GM12878 (cell line): ENCODE data around the gene AK4. TPM values are rescaled to one million over a fixed set of nuclear protein-coding genes. Genes with fewer than 3 reads are reported as not detected.

Experiments
- ATAC-seq: fragments of 200-7000 bp; cut with Tn5 transposase; 3 replicates; pipeline ENCODE4 v1.9.1; 2020; ENCODE audit warnings: mild to moderate bottlenecking, moderate library complexity
- BruUV-seq: library from RNA; stranded (reverse); fragments of 400-500 nt; replicated peaks from 2 replicates; lab custom pipeline; 2021; lab: Mats Ljungman, UMichigan
- CTCF ChIA-PET: fragments of 300-600 bp; sonication (Branson Sonifier 250); formaldehyde crosslinking; extraction: SDS; loops from one replicate; lab custom pipeline; 2021; ENCODE audit warnings: inconsistent platforms; lab: Yijun Ruan, JAX
- POLR2A ChIA-PET: fragments of 350-600 bp; formaldehyde crosslinking; extraction: SDS; loops from one replicate; lab custom pipeline; 2021; ENCODE audit warnings: inconsistent platforms; lab: Charles Lee
- RAD21 ChIA-PET: fragments of 300-600 bp; sonication (Branson Sonifier 250); formaldehyde crosslinking; loops from one replicate; lab custom pipeline; 2023; ENCODE audit warnings: antibody characterized with exemption; ENCODE audit not compliant: unreplicated experiment; lab: Charles Lee
- SMC1A ChIA-PET: fragments of 300-600 bp; sonication (Branson Sonifier 250); formaldehyde crosslinking; loops from one replicate; lab custom pipeline; 2023; ENCODE audit not compliant: unreplicated experiment, uncharacterized antibody; lab: Charles Lee
- DNase-seq: peaks from one replicate; pipeline ENCODE4 v3.0.0-alpha.2; 2011; ENCODE audit warnings: low read depth, low spot score
- FAIRE-seq: peaks from 3 replicates; lab custom pipeline; 2011; peaks lifted over from hg19 to GRCh38; lab: Jason Lieb, UNC
- H2AFZ ChIP-seq: 2 replicates; pipeline ENCODE4 v1.6.0; 2011; ENCODE audit warnings: low read depth, low read length, control low read depth; ENCODE audit not compliant: control insufficient read depth
- H3K27ac ChIP-seq: 2 replicates; pipeline ENCODE4 v1.5.1; 2011; ENCODE audit warnings: control low read depth; ENCODE audit not compliant: control insufficient read depth, insufficient read depth
- H3K27me3 ChIP-seq, 2 experiments: replicated peaks in 1 of 2; 2 replicates each; pipeline versions ENCODE4 v1.6.0 to v1.6.1; 2011; ENCODE audit warnings: low read length in 1 of 2; ENCODE audit not compliant: control insufficient read depth in 2 of 2, insufficient read depth in 2 of 2
- H3K36me3 ChIP-seq, 2 experiments: 2 replicates each; pipeline ENCODE4 v1.5.1; 2011; ENCODE audit warnings: low read length in 1 of 2; ENCODE audit not compliant: control insufficient read depth in 2 of 2, insufficient read depth in 2 of 2
- H3K4me1 ChIP-seq: 2 replicates; pipeline ENCODE4 v1.6.1; 2011; ENCODE audit warnings: mild to moderate bottlenecking, low read length, moderate library complexity, mixed read lengths; ENCODE audit not compliant: control insufficient read depth, insufficient read depth
- H3K4me2 ChIP-seq: 2 replicates; pipeline ENCODE4 v1.6.0; 2011; ENCODE audit warnings: control low read depth; ENCODE audit not compliant: control insufficient read depth, insufficient read depth
- H3K4me3 ChIP-seq: fragments of 200-600 bp; sonication (generic); 2 replicates; pipeline ENCODE4 v1.5.1; 2016
- H3K79me2 ChIP-seq: 2 replicates; pipeline ENCODE4 v1.6.0; 2011; ENCODE audit warnings: low read length; ENCODE audit not compliant: control insufficient read depth, insufficient read depth
- H3K9ac ChIP-seq: 2 replicates; pipeline ENCODE4 v1.8.0; 2011; ENCODE audit warnings: low read length, control low read depth, mixed read lengths; ENCODE audit not compliant: control insufficient read depth, insufficient read depth
- H3K9me3 ChIP-seq: replicated peaks from 3 replicates; pipeline ENCODE4 v1.5.1; 2011; ENCODE audit warnings: mild to moderate bottlenecking, low read length; ENCODE audit not compliant: control insufficient read depth, insufficient read depth
- H4K20me1 ChIP-seq: 2 replicates; pipeline ENCODE4 v1.6.0; 2011; ENCODE audit not compliant: control insufficient read depth, insufficient read depth
- BCL11A ChIP-seq: IDR thresholded peaks from 2 replicates; pipeline ENCODE4 v1.6.1; 2011; ENCODE audit warnings: low read depth, low read length
- CBFB ChIP-seq: IDR thresholded peaks from 2 replicates; pipeline ENCODE4 v1.6.1; 2016; ENCODE audit warnings: antibody characterized with exemption, low read depth
- CEBPB ChIP-seq, 2 experiments: fragments of 150-350 bp in 1 of 2; IDR thresholded peaks; 2 replicates each; pipeline ENCODE4 v1.6.1; 2012 to 2014; ENCODE audit warnings: low read depth in 2 of 2, low read length in 2 of 2, borderline replicate concordance in 1 of 2, inconsistent platforms in 1 of 2
- DPF2 ChIP-seq: fragments of 450-650 bp; IDR thresholded peaks from 2 replicates; pipeline ENCODE4 v1.6.1; 2017; ENCODE audit warnings: mild to moderate bottlenecking
- GABPA ChIP-seq: IDR thresholded peaks from 2 replicates; pipeline ENCODE4 v1.6.1; 2014; ENCODE audit warnings: antibody characterized with exemption, low read depth, mild to moderate bottlenecking, inconsistent platforms
- NR2C2 ChIP-seq: IDR thresholded peaks from 2 replicates; pipeline ENCODE4 v1.6.1; 2011; ENCODE audit warnings: borderline replicate concordance, low read depth; ENCODE audit not compliant: control insufficient read depth, insufficient read length
- PRDM15 ChIP-seq: fragments of 450-650 bp; formaldehyde crosslinking; IDR thresholded peaks from 2 replicates; pipeline ENCODE4 v1.4.0; 2020; ENCODE audit warnings: mild to moderate bottlenecking, moderate library complexity
- RAD51 ChIP-seq: fragments of 450-650 bp; IDR thresholded peaks from 2 replicates; pipeline ENCODE4 v1.6.1; 2016; ENCODE audit warnings: moderate library complexity, mild to moderate bottlenecking, inconsistent platforms
- WGBS: methylation state at CpG from one replicate; pipeline ENCODE4 v1.1.6; 2016; ENCODE audit warnings: low lambda C conversion rate; ENCODE audit not compliant: insufficient replicate concordance, insufficient coverage; ENCODE audit errors: missing lambda C conversion rate; 5-methylcytosine and 5-hydroxymethylcytosine counted together
- in situ Hi-C: fragments of 300-500 bp; cut with MboI; formaldehyde crosslinking; loops from 9 replicates; pipeline ENCODE4 v1.14.3; 2018; ENCODE audit warnings: mixed read lengths
- intact Hi-C: fragments of 100-400 bp; cut with micrococcal nuclease; formaldehyde crosslinking; loops from one replicate; pipeline ENCODE4 v1.14.2; 2022; ENCODE audit not compliant: unreplicated experiment
- polyA plus RNA-seq, 11 experiments: library from polyadenylated mRNA; depleted of rRNA in 4 of 11; unstranded in 6 of 11; stranded (reverse) in 5 of 11; fragments of >200 nt; fragmentation: Nextera tagmentation in 4 of 11; fragmentation: Illumina TruSeq in 1 of 11; extraction: Ambion mirVana in 4 of 11; extraction: Trizol in 1 of 11; gene quantifications; 1 replicate in 1 of 11; 2 replicates in 10 of 11; pipeline versions ENCODE4 v1.2.1 to v1.2.3, GENCODE V29; 2011 to 2016; ENCODE audit warnings: inconsistent platforms in 2 of 11, missing spikeins in 2 of 11, low read depth in 1 of 11
- total RNA-seq, 4 experiments: library from RNA; depleted of rRNA in 3 of 4; stranded (reverse); fragments of >200 nt in 3 of 4; fragmentation: Illumina TruSeq in 1 of 4; extraction: Trizol in 1 of 4; gene quantifications; 2 replicates each; pipeline versions ENCODE4 v1.2.1 to v1.2.3, GENCODE V29; 2013 to 2021

AK4 gene
- total and polyA plus RNA-seq, 10 of the 15 experiments (the other 5 are each of a cell fraction or from before 2014, with no cell fraction given): 23.9 to 161 (median 49.0) TPM

- H3K79me2 ChIP-seq: no peaks in the 10 kb centered on the region; the same call in 1 of the 2 replicates
- H3K4me3 ChIP-seq: no peak overlapping the region
- no peaks in the 10 kb centered on the region for H3K27me3 ChIP-seq
- intact Hi-C loops: no loop called here
- 73% methylated on average over 10 of the region's 10 CpGs for WGBS
- no peak overlapping the region for H3K4me2 ChIP-seq
- H3K27ac ChIP-seq: no peak overlapping the region
- TF ChIP-seq NR2C2 (no peak), DPF2 (no peak), CBFB (no peak), CEBPB (IDR thresholded peaks at IDR 0.05; ENCODE audit: borderline replicate concordance in 1 of 2, low read depth in 2 of 2, low read length in 2 of 2) (no peak), BCL11A (no peak), RAD51 (no peak), GABPA (no peak), PRDM15 (CRISPR knock-in tag) (no peak)
- H3K9me3 ChIP-seq: no peaks in the 10 kb centered on the region
- no TSS peak for BruUV-seq
- no peak overlapping the region for H3K9ac ChIP-seq
- no peak overlapping the region for H2AFZ ChIP-seq
- DNase-seq (no peak), ATAC-seq (no peak), FAIRE-seq (no peak)
- H3K36me3 ChIP-seq: peaks cover 0 to 5% of the 10 kb centered on the region in 2 experiments; a peak in 1 of 4 replicates
- POLR2A ChIA-PET: no interaction called here
- H4K20me1 ChIP-seq: no peaks in the 10 kb centered on the region
- CTCF ChIA-PET: interaction anchor here (0.8 to 2.0 kb wide), 3 partner anchors 9 to 209 kb away, joined by 3 to 7 read pairs (median 4); no protein-coding TSS in a partner anchor
- RAD21 ChIA-PET: no interaction called here
- H3K4me1 ChIP-seq: no peaks in the 10 kb centered on the region
- SMC1A ChIA-PET: interaction anchor here (1.0 to 2.6 kb wide), 2 partner anchors 10 to 183 kb away, joined by 3 to 5 read pairs; no protein-coding TSS in a partner anchor
- in situ Hi-C loops: loop anchor here (25.0 kb wide), 1 partner anchor 159 kb away; no protein-coding TSS in a partner anchor
Observed at GRCh38 chr1:65221638-65222339, 73.8 kb downstream of the AK4 start.
